ENCODE measurements around the gene PNN. TPM values are rescaled to one million over a fixed set of nuclear protein-coding genes. Genes with fewer than 3 reads are reported as not detected.
A peak's percentile ranks its signal among the peaks of the same experiment; 100 is the strongest.
"Not testable (repeated sequence)": the region's sequence is repeated elsewhere in the genome, so short reads cannot be mapped to it uniquely, and the experiment has no call there.

PNN gene
- 100 to 1,000 TPM in 1 of 4 donors, 10 to 100 TPM in 3; 33.0 to 159 (median 76.2) TPM for total RNA-seq

GRCh38 chr14:39174560-39175444 lies at the start of gene PNN:
TSS of gene PNN (plus strand) at chr14:39175254. CDS start at chr14:39175280, 26 bp downstream.
- Histone ChIP-seq H3K9me3 (no peaks in the 10 kb centered on the region), H3K4me1 (peaks cover 11 to 23% (median 17%) of the 10 kb centered on the region in 4 donors), H3K27me3 (no peaks in the 10 kb centered on the region), H3K27ac (peak within 1 kb of the TSS; percentile 91 to 98 (median 94)), H3K36me3 (peaks cover 0 to 35% (median 16%) of the 10 kb centered on the region in 4 donors), H3K4me3 (peak within 1 kb of the TSS; percentile 73 to 97 (median 90))
- WGBS, 2 donors (ENCODE audit: low coverage in 1 of 2), result 0 to 3% methylated on average over 3 to 51 of the region's 56 CpGs
- DNase-seq, result peak; percentile 97
- intact Hi-C loops (cut with DNase I; ENCODE audit: low total_unique reads), result loop anchor here (5.0 kb wide), 1 partner anchor 92 kb away; no protein-coding TSS in a partner anchor
- in situ Hi-C loops (cut with MboI; ENCODE audit: low pct_ligation_motif_present in 1 of 4, low pct_unique_long_range_greater_than_20kb in 1 of 4, low sequenced_read_pairs in 3 of 4), result loop anchor here in 2 of 4 donors (10.0 kb wide), 3 partner anchors 60 to 260 kb away; partner anchors contain the start of genes FBXO33 (in 1 of the 2), GEMIN2 (in 1 of the 2) and SEC23A (in 1 of the 2)
- TF ChIP-seq POLR2AphosphoS5 (IDR thresholded peaks at IDR 0.05) (peak; percentile 95 to 98 (median 98)), EP300 (IDR thresholded peaks at IDR 0.05; ENCODE audit: low read depth) (no peak), CTCF (IDR thresholded peaks at IDR 0.05) (peak in 1 of 5 experiments; percentile 25), POLR2A (IDR thresholded peaks at IDR 0.05) (peak; percentile 98)

- peaks cover 0 to 41% (median 7%) of the 10 kb centered on the region in 4 donors for H3K36me3 ChIP-seq
- in situ Hi-C loops (cut with MboI; ENCODE audit: low pct_ligation_motif_present in 1 of 4, low pct_unique_long_range_greater_than_20kb in 1 of 4, low sequenced_read_pairs in 3 of 4); H3K27ac ChIP-seq: not testable (repeated sequence)
Measured at GRCh38 chr14:39137835-39138234, 37.2 kb upstream of the PNN start.

GRCh38 chr14:39138440-39138839 lies 36.6 kb upstream of the PNN start:
- no peak for TF ChIP-seq EP300 (IDR thresholded peaks at IDR 0.05; ENCODE audit: low read depth)
- TF ChIP-seq CTCF (IDR thresholded peaks at IDR 0.05), result no peak
- no peak for TF ChIP-seq POLR2AphosphoS5 (IDR thresholded peaks at IDR 0.05)
- TF ChIP-seq POLR2A (IDR thresholded peaks at IDR 0.05), result no peak
- Histone ChIP-seq H3K27me3 (no peaks in the 10 kb centered on the region), H3K9me3 (no peaks in the 10 kb centered on the region), H3K36me3 (peaks cover 0 to 41% (median 7%) of the 10 kb centered on the region in 4 donors), H3K4me1 (no peaks in the 10 kb centered on the region), H3K4me3 (no peak overlapping the region), H3K27ac (no peak overlapping the region)
- in situ Hi-C loops (cut with MboI; ENCODE audit: low pct_ligation_motif_present in 1 of 4, low pct_unique_long_range_greater_than_20kb in 1 of 4, low sequenced_read_pairs in 3 of 4) (no loop called here), intact Hi-C loops (cut with DNase I; ENCODE audit: low total_unique reads) (no loop called here)
- no peak for DNase-seq
- 89 to 92% methylated on average over 1 of the region's 1 CpG for WGBS, 2 donors (ENCODE audit: low coverage in 1 of 2)

More at GRCh38 chr14:39137835-39138234, 37.2 kb upstream of the PNN start:
- H3K9me3 ChIP-seq; DNase-seq; intact Hi-C loops (cut with DNase I; ENCODE audit: low total_unique reads); H3K4me1 ChIP-seq; H3K27me3 ChIP-seq; H3K4me3 ChIP-seq: not testable (repeated sequence)
- WGBS, 2 donors (ENCODE audit: low coverage in 1 of 2), result 92% methylated on average over 8 of the region's 8 CpGs; no CpG with 5 or more reads in 1 of the 2 donors

- Histone ChIP-seq H3K4me1 (no peaks in the 10 kb centered on the region), H3K9me3 (no peaks in the 10 kb centered on the region), H3K4me3 (no peak overlapping the region), H3K36me3 (peaks cover 0 to 26% (median 4%) of the 10 kb centered on the region in 4 donors), H3K27ac (no peak overlapping the region), H3K27me3 (no peaks in the 10 kb centered on the region)
- intact Hi-C loops (cut with DNase I; ENCODE audit: low total_unique reads), result no loop called here
- TF ChIP-seq POLR2AphosphoS5 (IDR thresholded peaks at IDR 0.05), result no peak
- no peak for TF ChIP-seq EP300 (IDR thresholded peaks at IDR 0.05; ENCODE audit: low read depth)
- no peak for TF ChIP-seq POLR2A (IDR thresholded peaks at IDR 0.05)
- TF ChIP-seq CTCF (IDR thresholded peaks at IDR 0.05), result no peak
- no peak for DNase-seq
- in situ Hi-C loops (cut with MboI; ENCODE audit: low pct_ligation_motif_present in 1 of 4, low pct_unique_long_range_greater_than_20kb in 1 of 4, low sequenced_read_pairs in 3 of 4), result no loop called here
- 98% methylated on average over 3 of the region's 3 CpGs; no CpG with 5 or more reads in 1 of the 2 donors for WGBS, 2 donors (ENCODE audit: low coverage in 1 of 2)
Measured at GRCh38 chr14:39140170-39140569, 34.9 kb upstream of the PNN start.

GRCh38 chr14:39141623-39142022 lies 33.4 kb upstream of the PNN start:
- H3K27ac ChIP-seq; H3K9me3 ChIP-seq; DNase-seq; H3K4me3 ChIP-seq; in situ Hi-C loops (cut with MboI; ENCODE audit: low pct_ligation_motif_present in 1 of 4, low pct_unique_long_range_greater_than_20kb in 1 of 4, low sequenced_read_pairs in 3 of 4); H3K27me3 ChIP-seq; H3K4me1 ChIP-seq; intact Hi-C loops (cut with DNase I; ENCODE audit: low total_unique reads): not testable (repeated sequence)
- 100% methylated on average over 1 of the region's 1 CpG; no CpG with 5 or more reads in 1 of the 2 donors for WGBS, 2 donors (ENCODE audit: low coverage in 1 of 2)
- peaks cover 0 to 12% (median 2%) of the 10 kb centered on the region in 4 donors for H3K36me3 ChIP-seq

- H3K27me3 ChIP-seq; H3K4me1 ChIP-seq; intact Hi-C loops (cut with DNase I; ENCODE audit: low total_unique reads); in situ Hi-C loops (cut with MboI; ENCODE audit: low pct_ligation_motif_present in 1 of 4, low pct_unique_long_range_greater_than_20kb in 1 of 4, low sequenced_read_pairs in 3 of 4); H3K36me3 ChIP-seq; H3K4me3 ChIP-seq; H3K27ac ChIP-seq; DNase-seq; H3K9me3 ChIP-seq: not testable (repeated sequence)
- 45 to 65% methylated on average over 2 of the region's 2 CpGs for WGBS, 2 donors (ENCODE audit: low coverage in 1 of 2)
Measured at GRCh38 chr14:39143226-39143625, 31.8 kb upstream of the PNN start.
